K562 (cell line): ENCODE results near the gene BCAN. TPM values are rescaled to one million over a fixed set of nuclear protein-coding genes. Genes with fewer than 3 reads are reported as not detected.

Experiments used
- ARID1B ChIP-seq: fragments of 450-650 bp; IDR thresholded peaks from 2 replicates; pipeline ENCODE4 v1.6.1; 2016; ENCODE audit warnings: antibody characterized with exemption, mild to moderate bottlenecking, inconsistent platforms
- DNMT1 ChIP-seq: fragments of 450-650 bp; IDR thresholded peaks from 2 replicates; pipeline ENCODE4 v1.6.1; 2016; ENCODE audit warnings: antibody characterized with exemption, mild to moderate bottlenecking
- EGR1 ChIP-seq: fragments of 450-650 bp; conservative IDR thresholded peaks from 2 replicates; pipeline ENCODE4 v1.6.1; 2017; ENCODE audit warnings: mild to moderate bottlenecking
- HNRNPUL1 ChIP-seq: fragments of 200-400 bp; formaldehyde crosslinking; IDR thresholded peaks from 2 replicates; pipeline ENCODE4 v1.6.1; 2017; ENCODE audit warnings: low read length
- KDM5B ChIP-seq: fragments of 200-600 bp; sonication (generic); IDR thresholded peaks from 2 replicates; pipeline ENCODE4 v1.6.1; 2012; ENCODE audit warnings: low read depth, mild to moderate bottlenecking, moderate library complexity, low read length, control low read depth, inconsistent platforms; ENCODE audit not compliant: insufficient replicate concordance
- MLLT1 ChIP-seq, 2 experiments: fragments of 450-650 bp; IDR thresholded peaks; 2 replicates each; pipeline ENCODE4 v1.6.1; 2016
- PML ChIP-seq: IDR thresholded peaks from 2 replicates; pipeline ENCODE4 v1.6.1; 2012; ENCODE audit warnings: low read length, inconsistent platforms
- PRPF4 ChIP-seq: fragments of 200-400 bp; formaldehyde crosslinking; IDR thresholded peaks from one replicate; pipeline ENCODE4 v1.6.1; 2017; ENCODE audit warnings: low read length, low read depth, mild to moderate bottlenecking; ENCODE audit not compliant: insufficient read depth, poor library complexity, severe bottlenecking
- PTBP1 ChIP-seq: fragments of 200-400 bp; formaldehyde crosslinking; IDR thresholded peaks from 2 replicates; pipeline ENCODE4 v1.6.1; 2017; ENCODE audit warnings: low read depth, low read length
- RCOR1 ChIP-seq, 2 experiments: IDR thresholded peaks; 2 replicates each; pipeline ENCODE4 v1.6.1; 2012; ENCODE audit warnings: low read depth in 2 of 2, low read length in 2 of 2, borderline replicate concordance in 1 of 2, improper control_type of control experiment in 1 of 2
- SMAD1 ChIP-seq: fragments of 150-350 bp; IDR thresholded peaks from 2 replicates; pipeline ENCODE4 v1.6.1; 2014; ENCODE audit warnings: low read length, low read depth; ENCODE audit not compliant: partially characterized antibody
- SUPT5H ChIP-seq: fragments of 450-650 bp; IDR thresholded peaks from 2 replicates; pipeline ENCODE4 v1.6.1; 2016
- TEAD1 ChIP-seq, 2 experiments: fragments of 450-650 bp in 1 of 2; sonication (generic) in 1 of 2; formaldehyde crosslinking; IDR thresholded peaks; 2 replicates each; pipeline versions ENCODE4 v1.4.0 to v1.8.0; 2020 to 2022; ENCODE audit warnings: mild to moderate bottlenecking in 2 of 2, missing genetic modification reagents in 1 of 2
- THAP7 ChIP-seq: fragments of 250-450 bp; sonication (Bioruptor Pico); IDR thresholded peaks from 2 replicates; pipeline ENCODE4 v1.5.0; 2021
- ZC3H4 ChIP-seq: sonication (generic); formaldehyde crosslinking; IDR thresholded peaks from 2 replicates; pipeline ENCODE4 v1.9.0; 2021; ENCODE audit warnings: missing genetic modification reagents, borderline replicate concordance
- ZNF431 ChIP-seq: sonication (generic); formaldehyde crosslinking; IDR thresholded peaks from 2 replicates; pipeline ENCODE4 v1.8.0; 2022; ENCODE audit warnings: mild to moderate bottlenecking, missing genetic modification reagents
- polyA plus RNA-seq, 8 experiments: library from polyadenylated mRNA; depleted of rRNA in 4 of 8; stranded (reverse) in 5 of 8; unstranded in 3 of 8; fragments of >200 nt; fragmentation: Nextera tagmentation in 2 of 8; fragmentation: Illumina TruSeq in 1 of 8; extraction: Ambion mirVana in 2 of 8; extraction: Trizol in 1 of 8; gene quantifications; 2 replicates each; pipeline versions ENCODE4 v1.2.1 to v1.2.3, GENCODE V29; 2011 to 2014; ENCODE audit warnings: inconsistent platforms in 1 of 8, missing spikeins in 1 of 8
- total RNA-seq, 7 experiments: library from RNA; depleted of rRNA in 6 of 7; stranded (reverse); fragments of >200 nt in 6 of 7; fragmentation: Illumina TruSeq in 2 of 7; extraction: Trizol in 2 of 7; gene quantifications; 2 replicates each; pipeline versions ENCODE4 v1.2.1 to v1.2.3, GENCODE V29; 2011 to 2021; ENCODE audit warnings: low replicate concordance in 1 of 7

BCAN gene
- total and polyA plus RNA-seq, 9 of the 15 experiments (the other 6 are each of a cell fraction or from before 2014, with no cell fraction given), result 0.04 to 0.33 (median 0.14) TPM; not detected in 5

- peak in 1 of 2 experiments; percentile 77; a peak in 2 of 4 replicates for TF ChIP-seq MLLT1 (IDR thresholded peaks at IDR 0.05)
- TF ChIP-seq EGR1, result peak; percentile 38; the same call in 1 of the 2 replicates
- 0 out of 2 replicates have a peak, but pooled peaks have one; percentile 27 for TF ChIP-seq SUPT5H
- TF ChIP-seq ZC3H4 (CRISPR knock-in tag), result peak; percentile 90; the same call in 1 of the 2 replicates
- TF ChIP-seq KDM5B, result peak; percentile 30
- no peak for TF ChIP-seq PML
- peak in 1 of 2 experiments; percentile 9; a peak in 2 of 4 replicates for TF ChIP-seq TEAD1 (CRISPR knock-in tag; IDR thresholded peaks at IDR 0.05)
- TF ChIP-seq SMAD1, result peak; percentile 1
- TF ChIP-seq THAP7, result no peak
- TF ChIP-seq DNMT1, result 0 out of 2 replicates have a peak, but pooled peaks have one; percentile 42
- no peak for TF ChIP-seq PRPF4
- 0 out of 4 replicates have a peak, but pooled peaks of 1 of the 2 experiments have one; percentile 21 for TF ChIP-seq RCOR1 (IDR thresholded peaks at IDR 0.05; ENCODE audit: borderline replicate concordance in 1 of 2, low read depth in 2 of 2, low read length in 2 of 2)
- 0 out of 2 replicates have a peak, but pooled peaks have one; percentile 0 for TF ChIP-seq HNRNPUL1
- TF ChIP-seq ZNF431 (CRISPR knock-in tag), result 0 out of 2 replicates have a peak, but pooled peaks have one; percentile 8
- no peak for TF ChIP-seq PTBP1
- no peak for TF ChIP-seq ARID1B
Observed at GRCh38 chr1:156660752-156661112, 18.8 kb downstream of the BCAN start (continued).
